ENCODE measurements around the gene CPS1. TPM values are rescaled to one million over a fixed set of nuclear protein-coding genes. Genes with fewer than 3 reads are reported as not detected.

The CPS1 gene
- total RNA-seq, 1 experiment from 2014 or later = 14.2 TPM

DNA sequence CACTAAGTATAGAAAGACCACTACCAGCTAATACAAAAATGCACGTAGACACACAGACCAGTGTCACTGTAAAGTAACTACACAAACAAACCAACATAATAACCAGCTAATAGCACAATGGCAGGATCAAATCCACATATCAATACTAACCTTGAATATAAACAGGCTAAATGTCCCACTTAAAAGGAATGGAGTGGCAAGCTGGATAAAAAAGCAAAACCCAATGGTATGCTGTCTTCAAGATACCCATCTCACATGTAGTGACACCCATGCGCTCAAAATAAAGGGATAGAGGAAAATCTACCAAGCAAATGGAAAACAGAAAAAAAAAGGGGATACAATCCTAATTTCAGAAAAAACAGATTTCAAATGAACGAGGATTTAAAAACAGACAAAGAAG lies 41.8 kb downstream of the CPS1 start:
- H3K4me1 Mint-ChIP-seq = peaks cover 3% of the 10 kb centered on the region in 2 experiments

More for the DNA sequence above, 41.8 kb downstream of the CPS1 start:
- H3K23ac ChIP-seq (ENCODE audit: insufficient read length, low read depth, low read length) = no peak overlapping the region
- no peak overlapping the region for H3K18ac ChIP-seq (ENCODE audit: insufficient read length, low read depth, low read length)
- H2BK20ac ChIP-seq (ENCODE audit: low read depth, low read length, poor library complexity, severe bottlenecking) = no peak overlapping the region
- H2BK120ac ChIP-seq (ENCODE audit: low read depth, low read length, poor library complexity, severe bottlenecking) = no peak overlapping the region
- no peak overlapping the region for H2BK12ac ChIP-seq (ENCODE audit: insufficient read length, low read depth, low read length)
- DNase-seq = no peak
- no peak overlapping the region for H4K8ac ChIP-seq (replicated peaks; ENCODE audit: insufficient read length, low read depth, low read length)
- Mint-ChIP-seq H3K36me3 (ENCODE audit: insufficient read depth in 1 of 3, low read depth in 3 of 3) (peaks cover 0 to 17% (median 0%) of the 10 kb centered on the region in 3 experiments; a peak in 2 of 7 replicates), H3K27ac (no peak overlapping the region), H3K4me3 (no peak overlapping the region), H3K9me3 (no peaks in the 10 kb centered on the region), H3K27me3 (ENCODE audit: low read depth) (no peaks in the 10 kb centered on the region)
- H3K4ac ChIP-seq (ENCODE audit: low read depth, low read length) = no peak overlapping the region
- no peak overlapping the region for H2BK15ac ChIP-seq (ENCODE audit: low read depth, low read length)
- H3K23me2 ChIP-seq (ENCODE audit: insufficient read length, low read depth, low read length, poor library complexity, severe bottlenecking) = no peaks in the 10 kb centered on the region
- H3K79me2 ChIP-seq (ENCODE audit: insufficient read depth, low read length) = no peaks in the 10 kb centered on the region
- H3K27ac ChIP-seq (ENCODE audit: insufficient read length, low read depth, low read length) = no peak overlapping the region
- no CpG with 5 or more reads among the region's 3 CpGs for WGBS (ENCODE audit: extremely low coverage, insufficient read length, low lambda C conversion rate)
- H2AK5ac ChIP-seq (ENCODE audit: insufficient read length, low read length) = no peak overlapping the region
- H2BK5ac ChIP-seq (ENCODE audit: insufficient read length, low read length) = no peak overlapping the region
- no peak overlapping the region for H3K4me2 ChIP-seq (ENCODE audit: insufficient read depth, insufficient read length, low read length)
- H4K91ac ChIP-seq (ENCODE audit: insufficient read length, low read depth, low read length) = no peak overlapping the region
- no peak overlapping the region for H3K9ac ChIP-seq (ENCODE audit: extremely low read depth, insufficient read length, low read length)
- H3K4me1 ChIP-seq (ENCODE audit: insufficient read depth, low read length) = no peaks in the 10 kb centered on the region
- H3K9me3 ChIP-seq (ENCODE audit: control insufficient read depth, low read depth, low read length) = no peaks in the 10 kb centered on the region
- H2AFZ ChIP-seq (ENCODE audit: low read length) = no peak overlapping the region
- H4K20me1 ChIP-seq (ENCODE audit: control insufficient read depth, insufficient read depth, insufficient read length) = no peaks in the 10 kb centered on the region
- no peak overlapping the region for H3K14ac ChIP-seq (ENCODE audit: insufficient read depth, low read length)
- H4K5ac ChIP-seq (ENCODE audit: insufficient read length, low read depth, low read length) = no peak overlapping the region
- TF ChIP-seq CTCF (conservative IDR thresholded peaks at IDR 0.05) = no peak
- H3T11ph ChIP-seq (ENCODE audit: low read length) = no peak overlapping the region
- no peak overlapping the region for H3K56ac ChIP-seq (ENCODE audit: insufficient read length, low read depth, low read length)
- no peaks in the 10 kb centered on the region for H3K27me3 ChIP-seq (ENCODE audit: insufficient read depth, low read length)
- no peaks in the 10 kb centered on the region for H3K79me1 ChIP-seq (ENCODE audit: insufficient read depth, low read depth, low read length, poor library complexity, severe bottlenecking)

All from H9 (cell line).